HG03103 (cell line): ENCODE results near the gene DGCR2.
"Not testable (repeated sequence)": the region's sequence is repeated elsewhere in the genome, so short reads cannot be mapped to it uniquely, and the experiment has no call there.

Experiments
- ATAC-seq: cut with Tn5 transposase; IDR thresholded peaks from one replicate; pipeline ENCODE4 v1.9.1; 2021; ENCODE audit warnings: low read depth; ENCODE audit not compliant: unreplicated experiment

DGCR2 gene

DNA sequence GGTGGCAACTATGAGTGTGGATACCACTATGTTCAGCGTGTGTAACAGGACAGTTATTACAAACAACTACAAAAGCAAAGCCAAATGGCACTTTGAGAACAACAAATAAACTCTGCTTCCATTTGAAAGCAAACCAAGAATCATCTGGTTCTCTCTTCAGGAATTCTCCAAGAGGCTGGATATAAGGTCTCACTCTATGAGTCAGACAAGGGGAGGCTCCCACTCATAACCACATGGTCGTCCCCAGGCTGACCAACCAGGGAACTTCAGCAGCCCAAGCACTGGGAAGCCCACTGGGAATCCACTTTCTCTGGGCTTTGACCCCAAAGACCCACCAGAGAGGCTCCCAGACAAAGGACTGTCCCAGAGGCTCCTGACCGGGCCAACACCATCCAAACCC, 35.3 kb downstream of the DGCR2 start:
- ATAC-seq, result no peak

- no peak for ATAC-seq
Measured at GRCh38 chr22:19086417-19086816, 35.8 kb downstream of the DGCR2 start.

GRCh38 chr22:19085233-19085718, 36.9 kb downstream of the DGCR2 start:
- no peak for ATAC-seq

DNA sequence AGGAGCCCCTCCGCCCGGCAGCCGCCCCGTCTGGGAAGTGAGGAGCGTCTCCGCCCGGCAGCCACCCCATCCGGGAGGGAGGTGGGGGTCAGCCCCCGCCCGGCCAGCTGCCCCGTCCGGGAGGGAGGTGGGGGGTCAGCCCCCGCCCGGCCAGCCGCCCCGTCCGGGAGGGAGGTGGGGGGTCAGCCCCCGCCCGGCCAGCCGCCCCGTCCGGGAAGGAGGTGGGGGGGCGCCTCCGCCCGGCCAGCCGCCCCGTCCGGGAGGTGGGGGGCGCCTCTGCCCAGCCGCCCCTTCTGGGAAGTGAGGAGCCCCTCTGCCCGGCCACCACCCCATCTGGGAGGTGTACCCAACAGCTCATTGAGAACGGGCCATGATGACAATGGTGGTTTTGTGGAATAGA, 37.6 kb downstream of the DGCR2 start:
- ATAC-seq, result not testable (repeated sequence)

DNA sequence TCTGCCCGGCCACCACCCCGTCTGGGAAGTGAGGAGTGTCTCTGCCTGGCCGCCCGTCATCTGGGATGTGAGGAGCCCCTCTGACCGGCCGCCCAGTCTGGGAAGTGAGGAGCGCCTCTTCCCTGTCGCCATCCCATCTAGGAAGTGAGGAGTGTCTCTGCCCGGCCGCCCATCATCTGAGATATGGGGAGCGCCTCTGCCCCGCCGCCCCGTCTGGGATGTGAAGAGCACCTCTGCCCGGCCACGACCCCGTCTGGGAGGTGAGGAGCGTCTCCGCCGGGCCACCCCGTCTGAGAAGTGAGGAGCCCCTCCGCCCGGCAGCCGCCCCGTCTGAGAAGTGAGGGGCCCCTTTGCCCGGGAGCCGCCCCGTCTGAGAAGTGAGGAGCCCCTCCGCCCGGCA, 38.1 kb downstream of the DGCR2 start:
- not testable (repeated sequence) for ATAC-seq

- no peak for ATAC-seq
Measured at GRCh38 chr22:19082793-19083192, 39.4 kb downstream of the DGCR2 start.

- ATAC-seq, result no peak
Measured at GRCh38 chr22:19082101-19082500, 40.1 kb downstream of the DGCR2 start.

DNA sequence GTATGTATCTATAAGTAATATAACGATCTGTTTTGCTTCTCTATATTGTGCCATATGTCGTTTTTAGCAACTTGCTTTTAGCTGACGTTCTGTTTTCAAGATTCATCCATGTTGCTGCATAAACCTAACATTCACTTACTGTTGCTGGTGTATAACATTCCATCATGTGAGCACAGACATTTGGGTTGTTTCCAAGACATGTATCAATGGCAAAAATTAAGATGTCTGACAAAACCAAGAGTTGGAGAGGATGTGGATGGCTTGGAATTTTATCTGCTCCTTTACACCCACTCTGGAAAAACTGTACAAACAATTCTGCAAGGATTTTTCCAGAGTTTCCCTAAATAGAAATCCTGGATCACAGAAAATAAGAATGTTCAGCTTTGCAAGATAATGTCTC, 40.9 kb downstream of the DGCR2 start:
- no peak for ATAC-seq

DNA sequence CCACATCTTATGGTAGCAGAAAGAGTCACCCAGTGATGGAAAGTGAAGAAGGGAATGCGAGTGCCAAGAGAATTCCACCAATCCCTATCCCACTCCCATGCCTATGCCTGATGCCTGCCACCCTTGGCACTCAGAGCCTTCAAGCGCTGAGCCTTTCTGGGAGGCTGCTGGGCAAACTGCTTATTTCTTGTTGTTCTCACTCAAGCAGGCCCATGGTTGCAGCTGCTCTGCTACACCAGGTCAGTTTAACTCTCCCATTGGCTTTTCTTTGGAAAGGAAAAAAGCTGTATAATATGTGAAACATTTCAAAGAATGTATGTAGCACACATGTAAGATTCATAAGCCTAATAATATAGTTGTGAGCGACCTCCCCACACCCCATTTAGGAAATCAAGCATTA, 41.4 kb downstream of the DGCR2 start:
- ATAC-seq, result no peak

DNA sequence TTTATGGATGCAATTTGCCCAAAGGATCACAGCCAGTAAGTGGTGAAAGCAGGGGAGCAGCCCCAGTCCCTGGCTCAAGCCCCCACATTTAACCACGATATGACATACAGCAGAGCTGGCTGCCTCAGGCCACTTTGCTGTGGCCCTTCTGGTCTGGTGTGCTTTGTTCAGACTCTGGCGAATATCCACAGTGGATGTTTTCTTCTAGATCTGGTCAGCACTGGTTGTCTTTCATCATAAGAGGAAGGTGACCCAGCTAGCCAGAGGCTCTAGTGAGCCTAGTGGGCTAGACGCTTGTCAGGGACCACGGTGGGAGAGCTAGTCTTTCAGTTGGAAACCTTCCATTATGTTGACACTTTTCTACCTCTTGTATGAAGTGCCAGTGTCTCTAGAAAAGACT, 42.5 kb downstream of the DGCR2 start:
- ATAC-seq, result no peak

DNA sequence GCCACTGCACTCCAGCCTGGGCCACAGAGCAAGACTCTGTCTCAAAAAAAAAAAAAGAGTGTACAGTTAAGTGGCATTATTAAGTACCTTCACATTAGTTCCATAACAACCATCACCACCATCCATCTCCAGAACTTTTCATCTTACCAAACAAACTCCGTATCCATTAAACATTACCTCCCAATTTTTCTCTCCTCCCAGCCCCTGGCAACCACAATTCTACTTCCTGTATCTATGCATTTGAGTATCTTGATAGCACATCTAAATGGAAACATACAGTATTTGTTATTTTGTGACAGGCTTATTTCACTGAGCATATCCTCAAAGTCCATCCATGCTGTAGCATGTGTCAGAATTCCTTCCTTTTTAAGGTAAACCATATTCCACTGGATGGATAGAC, 46.8 kb downstream of the DGCR2 start:
- ATAC-seq, result no peak

DNA sequence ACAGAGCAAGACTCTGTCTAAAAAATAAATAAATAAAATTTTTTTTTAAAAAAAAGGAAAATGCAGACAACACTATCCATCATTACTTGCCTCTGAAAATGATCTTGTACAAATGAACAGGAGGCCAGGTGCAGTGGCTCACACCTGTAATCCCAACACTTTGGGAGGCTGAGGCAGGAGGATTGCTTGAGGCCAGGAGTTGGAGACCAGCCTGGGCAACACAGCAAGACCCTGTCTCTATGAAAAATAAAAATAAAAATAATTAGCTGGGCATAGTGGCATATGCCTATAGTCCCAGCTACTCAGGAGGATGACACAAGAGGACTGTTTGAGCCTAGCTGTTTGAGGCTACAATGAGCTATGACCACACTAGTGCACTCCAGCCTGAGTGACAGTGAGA, 49.4 kb downstream of the DGCR2 start:
- not testable (repeated sequence) for ATAC-seq

- ATAC-seq, result no peak
Measured at GRCh38 chr22:19070397-19071169, 51.6 kb downstream of the DGCR2 start.

DNA sequence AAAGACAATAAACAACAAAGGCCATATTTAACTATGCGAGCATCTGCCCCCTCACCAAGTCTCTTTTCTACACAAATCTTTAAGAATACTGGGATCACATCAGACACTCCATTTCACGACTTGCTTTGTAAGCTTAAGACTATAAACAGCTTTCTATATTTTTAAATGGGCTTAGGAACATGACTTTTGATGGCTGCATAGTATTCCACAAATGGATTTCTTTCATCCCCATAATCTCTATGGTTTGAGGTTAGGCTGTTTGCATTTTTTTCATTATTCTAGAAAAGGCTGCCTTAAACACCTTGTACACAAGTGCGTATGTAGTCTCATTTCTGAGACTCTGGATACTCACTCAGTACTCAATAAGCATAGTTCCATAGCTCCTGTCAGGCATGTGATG, 52.8 kb downstream of the DGCR2 start:
- ATAC-seq, result no peak

DNA sequence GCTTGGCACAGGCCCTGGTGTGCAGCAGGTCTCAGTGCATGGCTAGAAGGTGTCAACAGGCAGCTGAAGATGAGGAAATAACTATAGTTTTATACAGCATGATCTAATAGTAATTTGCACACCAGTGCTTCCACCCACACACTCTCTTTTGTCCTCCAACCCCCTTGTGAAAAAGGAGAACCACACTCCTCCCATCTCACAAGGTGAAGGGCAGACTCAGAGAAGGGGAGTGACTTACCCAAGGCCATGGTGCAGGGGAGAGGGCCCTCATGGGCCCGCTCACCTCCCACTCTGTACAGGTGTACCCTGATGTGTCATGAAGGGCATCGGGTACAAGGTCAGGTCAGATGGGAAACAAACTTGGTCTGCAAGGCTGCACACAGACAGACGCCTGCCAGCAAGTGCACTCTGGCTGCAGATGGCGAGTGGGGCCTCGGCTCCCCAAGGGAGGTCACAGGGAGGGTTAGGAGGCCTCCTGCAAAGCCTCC, 53.4 kb downstream of the DGCR2 start:
- ATAC-seq, result no peak

GRCh38 chr22:19067696-19068348, 54.4 kb downstream of the DGCR2 start:
- ATAC-seq, result no peak

- no peak for ATAC-seq
Measured at GRCh38 chr22:19066531-19067271, 55.5 kb downstream of the DGCR2 start.

GRCh38 chr22:19065929-19066328, 56.3 kb downstream of the DGCR2 start:
- ATAC-seq, result no peak

DNA sequence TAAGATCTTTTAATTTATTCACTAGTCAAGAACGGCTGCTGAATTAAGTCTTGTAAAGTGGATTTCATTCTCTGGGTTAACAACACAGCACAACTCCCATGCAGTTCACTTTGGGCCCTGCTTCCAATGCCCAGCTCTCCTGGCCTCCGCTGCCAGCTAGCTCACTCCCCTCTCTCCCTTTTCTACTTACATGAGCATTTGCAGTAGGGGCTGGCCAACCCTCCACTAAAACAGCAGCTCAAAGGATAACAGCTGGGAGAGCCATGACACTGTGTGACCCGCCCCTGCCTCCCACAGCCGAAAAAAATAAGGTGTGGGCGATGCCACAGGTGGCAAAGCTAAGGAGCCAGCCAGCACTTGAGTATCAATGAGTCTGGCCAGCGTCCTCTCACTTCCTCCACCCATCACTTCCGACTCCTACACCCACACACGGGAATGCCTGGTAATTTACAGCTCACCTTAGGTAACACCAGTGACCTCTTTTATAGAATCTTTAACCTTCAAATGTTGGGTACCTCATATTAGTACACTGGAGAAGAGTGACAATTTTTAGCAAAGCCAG, 56.8 kb downstream of the DGCR2 start:
- ATAC-seq, result no peak

DNA sequence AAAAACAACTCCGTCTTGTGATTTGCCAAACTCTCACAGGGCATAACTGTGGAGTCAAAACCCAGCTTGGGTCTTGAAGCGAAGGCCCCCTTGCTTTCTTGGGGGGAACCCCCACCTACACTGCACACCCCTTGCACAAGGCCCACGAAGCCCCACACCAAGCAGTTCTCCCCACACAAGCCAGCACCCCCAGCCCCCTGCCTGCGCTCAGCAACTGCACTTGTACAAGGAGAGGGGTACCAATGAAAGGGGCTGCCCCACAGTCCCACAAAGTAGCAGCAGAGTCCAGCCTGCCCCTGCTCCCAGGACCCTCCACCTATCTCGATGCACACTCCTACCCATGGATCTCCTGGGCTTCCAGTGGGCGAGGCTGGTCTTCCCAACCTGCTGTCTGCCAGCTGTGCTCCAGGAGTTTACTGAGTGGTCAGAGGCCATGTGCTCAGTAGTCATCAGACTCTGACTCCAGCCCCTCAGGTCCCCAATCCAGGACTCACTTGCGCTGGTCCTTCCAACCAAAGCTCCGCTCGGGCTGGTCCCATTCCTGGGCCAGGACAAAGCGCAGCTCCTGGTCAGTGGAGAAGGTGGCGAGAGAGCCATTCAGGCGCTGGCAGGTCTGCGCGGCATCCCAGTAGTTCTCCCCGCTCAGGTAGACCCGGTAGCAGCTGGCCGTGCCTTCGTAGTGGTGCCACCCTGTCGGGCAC, 57.7 kb downstream of the DGCR2 start:
- no peak for ATAC-seq
